HG03025 (cell line): ENCODE results near the gene TPST2.

Experiments used
- ATAC-seq: cut with Tn5 transposase; IDR thresholded peaks from one replicate; pipeline ENCODE4 v1.9.1; 2021; ENCODE audit warnings: mild to moderate bottlenecking, moderate library complexity; ENCODE audit not compliant: unreplicated experiment, low FRiP score

The TPST2 gene

DNA sequence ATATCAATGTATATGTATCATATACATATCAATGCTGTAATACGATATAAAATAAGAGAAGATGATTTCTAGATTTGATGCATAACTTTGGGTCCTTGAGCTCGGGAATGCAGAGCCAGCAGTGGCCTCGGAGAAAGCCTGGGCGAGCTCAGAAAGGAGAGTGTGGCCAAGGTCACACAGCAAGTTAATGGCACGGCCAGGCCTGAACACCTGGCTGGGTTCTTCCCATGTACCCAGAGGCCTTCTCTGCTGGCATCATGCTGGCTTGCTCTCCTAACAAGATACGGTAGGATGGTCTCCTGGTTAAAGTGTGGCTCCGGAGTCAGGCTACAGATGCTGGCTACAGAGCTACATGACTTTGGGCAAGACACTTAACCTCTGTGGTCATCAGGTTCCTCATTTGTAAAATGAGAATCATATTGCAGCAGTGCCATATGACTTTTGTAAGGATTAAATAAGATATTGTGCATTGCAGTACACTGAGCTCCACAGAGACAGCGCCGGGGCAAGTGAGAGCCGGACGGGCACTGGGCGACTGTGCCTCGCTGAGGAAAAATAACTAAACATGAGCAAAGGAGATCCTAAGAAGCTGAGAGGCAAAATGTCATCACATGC is 29.9 kb downstream of the TPST2 start:
- no peak for ATAC-seq

GRCh38 chr22:26558248-26558895 is 31.6 kb downstream of the TPST2 start:
- ATAC-seq = no peak

- no peak for ATAC-seq
Measured at GRCh38 chr22:26556904-26557303, 33.0 kb downstream of the TPST2 start.

DNA sequence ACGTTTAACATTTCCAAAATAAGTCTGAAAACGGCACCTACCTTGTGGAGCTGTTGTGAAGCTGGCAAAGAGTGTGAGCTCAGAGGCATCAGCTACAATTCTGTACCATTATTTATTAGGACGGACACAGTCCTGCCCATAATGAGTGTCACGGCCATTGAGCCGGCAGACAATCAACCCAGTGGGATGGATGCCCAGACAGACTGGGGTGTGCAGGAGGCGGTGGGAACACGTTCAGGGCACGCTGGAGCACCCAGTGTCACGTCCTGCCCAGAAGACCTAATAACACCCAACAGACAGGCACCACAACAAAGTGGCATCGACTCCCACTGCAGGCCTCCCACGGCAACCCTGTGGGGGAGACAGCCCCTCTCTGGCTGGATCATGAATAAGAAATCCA is 34.5 kb downstream of the TPST2 start:
- no peak for ATAC-seq

DNA sequence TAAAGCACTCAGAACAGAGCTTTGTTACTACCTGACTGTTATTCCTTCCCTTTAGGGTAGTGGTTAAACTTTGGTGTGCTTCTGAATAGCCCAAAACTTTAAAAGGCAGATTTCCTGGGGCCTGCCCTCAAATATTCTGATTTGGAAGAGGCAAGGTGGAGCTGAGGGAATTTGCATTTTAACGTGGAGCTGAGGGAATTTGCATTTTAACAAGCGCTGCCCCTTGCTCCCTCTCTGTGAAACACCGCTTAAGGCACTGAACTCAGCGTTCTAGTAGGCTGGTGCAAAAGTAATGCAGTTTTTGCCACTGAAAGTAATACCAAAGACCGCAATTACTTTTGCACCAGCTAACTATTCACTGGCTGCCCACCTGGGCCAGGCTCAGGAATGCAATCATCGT is 35.0 kb downstream of the TPST2 start:
- no peak for ATAC-seq

DNA sequence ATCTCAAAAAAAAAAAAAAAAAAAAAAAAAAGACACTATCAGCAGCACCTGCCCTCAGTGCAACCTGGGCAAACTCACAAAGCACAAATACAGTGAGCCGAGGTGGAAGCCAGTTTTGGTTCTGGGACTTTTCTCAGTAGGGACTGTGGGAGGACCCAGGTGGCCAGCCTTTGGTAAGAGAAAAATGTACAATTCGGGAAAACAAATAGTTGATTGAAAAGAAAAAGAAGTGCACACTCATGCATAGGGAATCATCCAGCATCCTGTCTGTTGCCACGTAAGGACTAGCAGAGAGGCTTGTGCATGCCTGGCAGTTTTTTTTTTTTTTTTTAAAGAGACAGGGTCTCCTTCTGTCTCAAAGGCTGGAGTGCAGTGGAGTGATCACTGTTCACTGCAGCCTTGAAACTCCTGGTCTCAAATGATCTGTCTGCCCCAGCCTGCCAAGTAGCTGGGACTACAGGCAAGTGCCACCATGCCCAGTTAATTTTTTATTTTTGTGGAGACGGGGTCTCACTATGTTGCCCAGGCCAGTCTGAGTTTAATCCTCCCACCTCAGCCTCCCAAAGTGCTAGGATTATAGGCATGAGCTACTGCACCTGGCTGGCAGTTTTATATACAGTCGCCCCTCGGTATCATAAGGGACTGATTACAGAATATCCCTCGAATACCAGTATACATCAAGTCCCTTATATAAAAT is 36.7 kb downstream of the TPST2 start:
- no peak for ATAC-seq

- ATAC-seq = no peak
Measured at GRCh38 chr22:26552466-26552865, 37.5 kb downstream of the TPST2 start.

- no peak for ATAC-seq
Measured at GRCh38 chr22:26551568-26551967, 38.4 kb downstream of the TPST2 start.

DNA sequence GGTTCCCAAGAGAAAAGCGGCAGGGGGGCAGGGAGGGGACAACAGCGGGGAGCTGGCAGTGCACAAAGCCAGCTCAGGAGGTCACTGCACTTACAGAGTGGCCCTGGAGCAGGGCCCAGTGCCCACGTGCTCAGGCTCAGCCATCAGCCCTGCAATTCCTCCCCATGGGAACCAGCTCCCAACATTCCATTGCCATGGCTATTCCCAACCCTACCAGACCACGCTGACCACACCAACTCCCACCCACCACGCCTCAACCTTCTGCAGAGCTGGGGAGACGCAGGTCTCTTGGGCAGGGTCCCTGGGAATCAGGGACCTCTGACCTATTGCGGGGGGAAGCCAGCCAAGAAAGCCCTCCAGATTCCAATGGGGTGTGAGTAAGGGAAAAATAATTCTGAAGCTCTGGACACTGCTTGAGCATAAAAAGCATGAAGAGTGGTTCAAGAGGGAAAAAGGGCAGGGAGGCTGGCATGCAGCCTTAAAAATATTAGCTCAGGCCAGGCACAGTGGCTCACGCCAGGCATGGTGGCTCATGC is 39.4 kb downstream of the TPST2 start:
- no peak for ATAC-seq

DNA sequence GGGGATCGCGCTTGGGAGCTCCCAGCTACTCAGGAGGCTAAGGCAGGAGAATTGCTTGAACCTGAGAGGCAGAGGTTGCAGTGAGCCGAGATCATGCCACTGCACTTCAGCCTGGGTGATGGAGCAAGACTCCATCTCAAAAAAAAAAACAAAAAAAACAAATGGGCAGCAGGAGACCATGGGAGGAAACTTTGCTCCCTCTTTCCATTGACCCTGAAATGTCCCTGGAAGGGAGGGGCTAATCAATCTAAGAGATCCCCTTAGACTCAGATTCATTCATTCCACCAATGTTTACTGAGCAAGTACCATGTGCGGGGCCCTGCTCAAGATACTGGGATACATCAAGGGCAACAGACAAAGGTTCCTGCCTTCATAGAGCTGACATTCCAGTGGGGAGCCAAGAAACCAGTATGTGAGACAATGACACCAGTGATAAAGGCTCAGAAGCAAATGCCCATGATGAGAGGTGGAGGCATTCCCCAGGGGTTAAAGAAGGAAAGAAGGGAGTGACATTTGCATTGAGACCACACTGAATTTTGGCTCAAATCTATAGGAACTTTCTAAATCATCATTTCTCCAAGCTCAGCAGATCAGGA is 39.9 kb downstream of the TPST2 start:
- ATAC-seq = no peak

DNA sequence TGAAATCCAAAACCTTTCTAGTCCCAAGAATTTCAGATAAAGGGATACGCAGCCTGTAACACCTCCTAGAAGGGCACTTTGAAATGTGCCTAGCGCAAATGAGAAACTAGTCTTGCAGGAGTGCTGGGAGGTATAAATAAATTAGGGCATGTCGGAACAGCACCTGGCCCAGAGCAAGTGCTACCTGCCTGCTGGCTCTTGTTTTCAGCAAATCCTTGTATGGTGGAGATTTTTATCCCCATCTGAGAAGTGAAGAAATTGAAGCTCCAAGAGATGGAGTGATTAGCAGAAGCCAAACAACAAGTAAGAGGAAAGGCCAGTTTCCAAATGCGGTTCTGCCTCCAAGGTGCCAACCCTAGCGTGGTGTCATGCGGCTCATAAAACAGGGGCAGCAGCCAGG is 40.9 kb downstream of the TPST2 start:
- no peak for ATAC-seq

DNA sequence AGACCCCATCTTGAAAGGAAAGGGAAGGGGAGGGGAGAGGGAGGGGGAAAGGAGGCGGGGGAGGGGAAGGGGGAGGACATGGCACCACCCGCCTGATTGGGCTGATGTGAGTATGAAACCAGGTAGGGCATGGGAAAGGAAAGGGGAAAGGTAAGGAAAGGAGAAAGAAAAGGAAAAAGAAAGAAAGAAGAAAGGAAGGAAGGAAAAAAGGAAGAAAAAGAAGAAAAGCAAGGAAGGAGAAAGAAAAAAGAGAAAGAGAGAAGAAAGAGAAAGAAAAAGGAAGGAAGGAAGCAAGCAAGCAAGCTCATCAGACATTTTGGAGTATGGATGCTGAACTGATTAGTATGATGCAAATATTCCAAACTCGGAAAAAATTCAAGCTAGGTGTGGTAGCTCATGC is 41.6 kb downstream of the TPST2 start:
- ATAC-seq = no peak

DNA sequence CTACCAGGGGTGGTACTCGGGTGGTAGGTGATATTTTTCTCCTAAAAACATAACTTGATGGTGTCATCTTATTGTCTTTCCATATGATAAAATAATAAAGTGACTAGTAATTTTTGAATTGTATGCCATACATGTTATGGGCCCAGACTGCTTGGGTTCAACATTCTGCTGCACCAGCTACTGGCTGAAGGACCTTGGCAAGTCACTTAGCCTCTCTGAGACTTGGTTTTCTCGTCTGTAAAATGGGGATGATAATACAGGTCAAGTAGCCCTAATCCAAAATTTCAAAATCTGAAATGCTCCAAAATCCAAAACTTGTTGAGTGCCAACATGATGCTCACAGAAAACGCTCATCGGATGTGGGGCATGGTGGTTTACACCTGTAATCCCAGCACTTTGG is 42.1 kb downstream of the TPST2 start:
- ATAC-seq = no peak

DNA sequence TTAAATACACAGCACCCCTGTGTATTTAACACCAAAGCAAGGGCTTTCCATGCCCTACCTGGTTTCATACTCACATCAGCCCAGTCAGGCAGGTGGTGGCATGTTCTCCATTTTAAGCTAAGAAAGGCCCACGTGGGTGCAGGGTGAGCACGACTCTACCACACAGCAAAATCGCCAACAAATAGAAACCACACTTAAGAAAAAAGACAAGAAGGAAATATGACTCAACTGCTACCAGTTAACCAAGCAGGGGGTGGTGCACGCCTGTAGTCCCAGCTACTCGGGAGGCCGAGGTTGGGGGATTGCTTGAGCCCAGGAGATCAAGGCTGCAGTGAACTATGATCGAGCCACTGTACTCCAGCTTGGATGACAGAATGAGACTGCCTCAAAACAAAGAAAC is 42.5 kb downstream of the TPST2 start:
- ATAC-seq = no peak

DNA sequence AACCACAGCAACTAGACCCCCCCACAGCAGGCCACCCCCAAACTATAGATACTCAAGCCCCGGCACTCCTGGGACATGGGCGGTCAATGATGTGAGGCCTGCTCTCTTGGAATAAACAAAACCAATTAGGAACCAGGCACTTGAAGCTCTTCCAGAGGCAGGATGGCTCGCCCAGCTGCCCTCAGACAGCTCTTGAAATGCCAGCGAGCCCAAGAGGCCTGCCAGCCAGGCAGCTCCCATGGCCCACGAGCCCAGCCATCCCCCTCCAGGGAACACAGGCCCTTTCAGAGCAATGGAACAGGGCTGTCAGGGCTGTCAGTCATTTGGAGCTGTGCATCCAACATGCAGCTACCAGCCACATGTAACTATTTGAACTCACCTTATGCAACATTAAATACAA is 43.6 kb downstream of the TPST2 start:
- ATAC-seq = no peak

GRCh38 chr22:26545827-26546226 is 44.1 kb downstream of the TPST2 start:
- ATAC-seq = no peak

- ATAC-seq = no peak
Measured at GRCh38 chr22:26545385-26545784, 44.5 kb downstream of the TPST2 start.

- ATAC-seq = no peak
Measured at GRCh38 chr22:26544489-26544888, 45.4 kb downstream of the TPST2 start.

- ATAC-seq = no peak
Measured at GRCh38 chr22:26542831-26543230, 47.1 kb downstream of the TPST2 start.

GRCh38 chr22:26541167-26541819 is 48.6 kb downstream of the TPST2 start:
- ATAC-seq = no peak

DNA sequence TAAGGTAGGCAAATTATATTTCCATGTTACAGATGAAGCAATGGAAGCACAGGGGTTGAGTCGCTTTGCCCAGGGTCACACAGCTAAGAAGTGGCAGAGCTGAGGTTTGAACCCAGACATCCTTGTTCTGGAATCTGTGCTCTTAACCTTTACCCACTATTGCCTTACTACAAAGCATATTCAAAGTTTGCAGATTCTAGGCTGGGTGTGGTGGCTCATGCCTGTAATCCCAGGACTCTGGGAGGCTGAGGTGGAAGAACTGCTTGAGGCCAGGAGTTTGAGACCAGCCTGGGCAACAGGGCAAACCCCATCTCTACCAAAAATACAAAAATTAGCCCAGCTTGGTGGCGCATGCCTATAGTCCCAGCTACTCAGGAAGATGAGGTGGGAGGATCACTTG is 49.8 kb downstream of the TPST2 start:
- no peak for ATAC-seq
